Stimulated activated CD4-positive, alpha-beta T cell treated with anti-CD3 and anti-CD28 coated beads, TNF-alpha, amount 100 ng/mL, for 4 hours (primary cell): ENCODE measurements around the gene ABTB1.

ENCODE experiments used
- DNase-seq, 3 experiments: peaks; one replicate each; pipeline ENCODE4 v3.0.0-alpha.2; 2020; ENCODE audit warnings: low read depth in 3 of 3

Gene ABTB1

DNA sequence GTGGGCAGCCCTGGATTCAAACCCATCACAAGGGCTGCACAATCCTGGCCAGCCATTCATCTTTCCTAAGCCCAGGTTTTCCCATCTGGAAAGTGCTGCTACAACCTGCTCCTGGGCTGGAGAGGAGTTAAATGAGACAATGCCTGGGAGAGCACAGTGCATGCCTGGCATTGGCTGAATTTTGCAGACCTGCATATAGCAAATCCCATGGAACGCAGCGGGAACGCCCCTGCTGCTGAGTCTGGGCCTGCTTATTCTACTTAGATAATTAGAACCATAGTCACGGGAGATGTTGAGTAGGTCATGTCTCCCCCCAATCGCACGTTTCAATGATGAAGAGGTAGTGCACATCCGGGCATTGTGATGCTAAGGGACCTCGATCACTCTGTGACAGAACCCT lies 46.6 kb downstream of the ABTB1 start:
- no peak for DNase-seq

- no peak for DNase-seq
Measured at GRCh38 chr3:127720161-127720823, 47.5 kb downstream of the ABTB1 start.

- no peak for DNase-seq
Measured at GRCh38 chr3:127720985-127721935, 48.5 kb downstream of the ABTB1 start.

DNA sequence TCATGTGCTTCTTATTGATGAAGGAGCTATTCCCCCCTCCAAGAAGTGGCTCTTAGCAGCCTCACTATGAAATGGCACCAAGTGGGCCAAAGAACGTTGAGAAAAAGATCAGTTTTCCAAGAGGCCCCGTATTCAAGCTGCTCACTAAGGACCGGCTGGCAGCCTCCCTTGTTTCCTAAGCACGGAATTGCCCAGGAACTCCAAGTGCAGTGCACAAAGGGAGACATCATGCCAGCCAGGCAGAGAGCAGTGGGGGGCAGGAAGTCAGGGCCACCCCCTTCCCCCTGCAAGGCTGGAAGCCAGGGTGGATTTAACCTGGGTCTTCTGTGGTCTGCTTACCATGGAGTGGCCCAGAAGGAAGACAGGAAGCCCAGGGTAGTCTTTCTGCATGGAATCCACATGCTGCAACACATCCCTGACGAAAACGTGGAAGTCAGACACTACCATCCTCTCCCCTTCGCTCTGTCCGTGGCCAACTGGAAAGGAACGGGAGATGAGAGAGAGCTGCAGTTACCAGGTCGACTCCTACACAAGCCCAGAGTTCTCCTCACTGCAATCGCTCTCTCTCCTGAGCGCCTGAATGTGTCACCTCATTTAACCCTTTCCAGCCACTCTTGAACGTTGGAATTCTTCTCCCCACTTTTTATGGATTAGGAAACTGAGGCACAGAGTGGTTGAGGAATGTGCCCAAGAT lies 49.5 kb downstream of the ABTB1 start:
- no peak for DNase-seq

- DNase-seq, result no peak
Measured at GRCh38 chr3:127723011-127723567, 50.3 kb downstream of the ABTB1 start.

GRCh38 chr3:127726894-127727293 lies 54.1 kb downstream of the ABTB1 start:
- no peak for DNase-seq

DNA sequence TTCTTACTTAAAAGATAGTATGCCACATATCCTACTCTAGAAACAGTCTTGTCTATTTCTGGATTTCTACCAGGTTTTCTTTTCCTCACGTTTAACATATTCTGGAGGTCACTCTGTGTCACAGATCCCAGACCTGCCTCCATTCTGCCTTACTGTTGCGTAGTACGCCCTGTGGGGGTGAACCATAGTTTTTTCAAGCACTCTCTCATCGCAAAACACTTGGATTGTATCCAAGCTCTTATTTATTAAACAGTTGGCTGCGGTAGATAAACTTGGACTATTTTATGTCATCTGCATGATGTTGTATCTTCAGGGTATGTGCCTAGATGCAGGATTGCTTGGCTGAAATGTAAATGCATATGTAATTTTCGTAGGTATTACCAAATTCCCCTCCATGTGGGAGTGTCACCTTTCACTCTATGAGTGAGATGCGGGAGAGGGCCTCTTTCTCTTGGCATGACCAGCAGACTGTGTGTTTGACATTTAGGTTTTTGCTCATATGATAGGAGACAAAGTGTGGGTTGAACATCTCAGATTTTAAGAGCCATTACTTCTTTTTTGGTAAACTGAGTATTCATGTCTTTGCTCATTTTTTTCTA lies 55.8 kb downstream of the ABTB1 start:
- no peak for DNase-seq

DNA sequence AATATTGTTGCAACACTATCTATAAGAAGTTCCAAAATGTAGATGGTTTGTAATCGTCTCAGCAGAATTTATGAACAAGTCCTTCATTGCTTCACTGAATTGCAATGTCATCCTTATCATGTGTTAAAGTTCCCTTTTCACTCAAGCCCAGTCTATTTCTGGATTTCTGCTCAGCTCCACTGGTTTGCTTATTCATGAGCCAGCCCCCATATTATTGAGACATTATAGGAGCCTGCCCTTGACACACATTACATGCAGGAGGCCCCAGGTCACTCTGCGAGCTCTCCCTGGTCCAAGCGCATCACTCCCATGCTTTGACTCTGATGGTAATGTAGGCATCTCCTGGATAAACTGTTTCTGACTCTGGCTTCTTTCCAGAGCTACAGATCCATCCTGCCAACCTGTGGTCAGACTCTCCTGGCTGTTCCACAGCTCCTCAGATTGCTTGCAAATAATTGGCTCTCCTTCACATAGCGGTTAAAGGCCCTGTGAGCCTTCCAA lies 56.9 kb downstream of the ABTB1 start:
- no peak for DNase-seq

DNA sequence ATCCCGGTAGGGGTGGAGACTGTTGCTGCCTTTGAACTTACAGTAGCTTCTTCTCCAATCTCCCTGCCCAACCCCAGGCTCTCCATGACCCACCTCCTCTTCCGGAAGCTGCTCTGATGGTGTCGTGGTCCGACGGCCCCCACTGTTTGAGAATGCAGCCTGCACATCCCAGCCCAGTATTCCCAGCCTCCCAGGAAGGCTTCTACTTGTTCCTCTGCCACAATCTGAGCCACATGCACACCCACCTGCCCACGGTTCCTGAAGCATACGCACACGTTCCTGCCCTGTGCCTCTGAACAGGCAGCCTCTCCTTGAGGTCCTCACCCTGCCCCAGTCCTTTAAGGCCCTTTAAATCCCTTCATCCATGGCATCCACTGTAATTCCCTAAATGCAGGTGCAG lies 57.4 kb downstream of the ABTB1 start:
- no peak for DNase-seq
